Lower lobe of right lung (tissue), 2 donors: ENCODE measurements around the gene CCDC57. TPM values are rescaled to one million over a fixed set of nuclear protein-coding genes. Genes with fewer than 3 reads are reported as not detected.

Source experiments
- ATAC-seq, 2 donors: fragments of 200-7000 bp; cut with Tn5 transposase; one replicate each; pipeline ENCODE4 v1.9.1; 2020 to 2022; ENCODE audit warnings: mild to moderate bottlenecking in 2 of 2, moderate library complexity in 2 of 2
- DNase-seq: peaks from one replicate; pipeline ENCODE4 v3.0.0-alpha.2; 2020
- H3K27ac ChIP-seq: fragments of 200-600 bp; one replicate; pipeline ENCODE4 v1.8.0; 2022
- H3K27me3 ChIP-seq: fragments of 200-600 bp; one replicate; pipeline ENCODE4 v1.8.0; 2022; ENCODE audit warnings: low read depth
- H3K36me3 ChIP-seq: fragments of 200-600 bp; one replicate; pipeline ENCODE4 v1.8.0; 2022; ENCODE audit warnings: mild to moderate bottlenecking
- H3K4me1 ChIP-seq: fragments of 200-600 bp; one replicate; pipeline ENCODE4 v1.8.0; 2022
- H3K4me3 ChIP-seq: fragments of 200-600 bp; one replicate; pipeline ENCODE4 v1.8.0; 2022; ENCODE audit warnings: mild to moderate bottlenecking
- H3K9me3 ChIP-seq: fragments of 200-600 bp; one replicate; pipeline ENCODE4 v1.8.0; 2022
- CTCF ChIP-seq: fragments of 200-600 bp; IDR thresholded peaks from one replicate; pipeline ENCODE4 v1.8.0; 2022; ENCODE audit warnings: antibody characterized with exemption, mild to moderate bottlenecking
- intact Hi-C: fragments of 100-400 bp; cut with DNase I; formaldehyde crosslinking; loops from one replicate; pipeline ENCODE4 v1.11.0; 2022
- total RNA-seq: library from RNA; stranded (reverse); fragmentation: NEBNext Ultra II Directional; extraction: Animal tissue kit (Norgen Biotek cat#: 25700); gene quantifications from one replicate; pipeline ENCODE4 v1.2.1, GENCODE V29; 2021
- donor health status: DM: no; HTN: yes; CAD: no; lungs with severe emphysema.

Gene CCDC57
- total RNA-seq, 1 donor from 2014 or later = 63.4 TPM

DNA sequence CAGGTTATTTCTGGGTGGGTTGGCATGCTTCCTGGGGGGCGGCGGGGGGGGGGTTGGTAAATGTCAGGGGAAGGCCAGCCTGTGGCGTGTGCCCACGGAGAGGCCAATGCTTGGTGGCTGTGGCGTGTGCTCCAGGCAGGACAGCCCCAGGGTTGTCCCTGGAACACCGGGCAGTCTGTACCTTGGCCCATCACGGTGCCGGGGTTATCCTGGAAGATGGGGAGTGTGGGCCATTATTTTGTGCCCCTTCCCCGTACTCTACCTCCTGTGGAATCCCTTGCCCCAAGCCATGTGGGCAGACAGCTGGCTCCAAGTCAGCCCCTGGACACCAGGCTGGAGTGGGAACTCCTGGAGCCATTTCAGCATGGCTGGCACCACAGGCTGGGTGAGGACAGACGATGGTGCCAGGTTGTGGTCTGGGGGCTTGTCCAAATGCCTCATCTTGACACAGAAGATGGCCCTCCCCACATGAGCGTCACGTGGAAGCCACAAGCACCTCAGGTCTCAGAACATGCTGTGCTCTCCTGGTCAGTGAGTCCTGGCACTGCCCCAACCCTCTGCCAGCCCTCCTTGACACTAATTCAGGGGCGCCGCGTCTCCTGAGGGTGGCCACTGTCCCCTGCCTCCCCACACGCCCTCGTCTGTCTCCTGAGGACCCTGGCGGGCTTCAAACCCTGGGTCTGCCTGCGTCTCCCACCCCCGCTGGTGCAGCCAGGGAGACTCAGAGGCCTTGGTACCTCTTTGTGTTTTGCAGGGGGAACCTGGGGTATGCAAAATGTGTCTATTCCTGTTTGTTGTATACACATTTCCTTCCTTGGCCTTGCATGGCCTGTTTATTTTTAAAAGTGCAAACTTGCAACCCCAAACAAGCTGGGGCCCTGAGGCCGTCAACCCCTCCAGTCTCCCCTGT, 20.5 kb upstream of the CCDC57 start:
- no peak for DNase-seq
- Histone ChIP-seq H3K27ac (peak overlapping the region; percentile 14), H3K4me3 (no peak overlapping the region), H3K4me1 (peaks cover 71% of the 10 kb centered on the region), H3K27me3 (no peaks in the 10 kb centered on the region), H3K36me3 (peaks cover 22% of the 10 kb centered on the region), H3K9me3 (no peaks in the 10 kb centered on the region)
- TF ChIP-seq CTCF = no peak
- no peak for ATAC-seq
- intact Hi-C loops = no loop called here

DNA sequence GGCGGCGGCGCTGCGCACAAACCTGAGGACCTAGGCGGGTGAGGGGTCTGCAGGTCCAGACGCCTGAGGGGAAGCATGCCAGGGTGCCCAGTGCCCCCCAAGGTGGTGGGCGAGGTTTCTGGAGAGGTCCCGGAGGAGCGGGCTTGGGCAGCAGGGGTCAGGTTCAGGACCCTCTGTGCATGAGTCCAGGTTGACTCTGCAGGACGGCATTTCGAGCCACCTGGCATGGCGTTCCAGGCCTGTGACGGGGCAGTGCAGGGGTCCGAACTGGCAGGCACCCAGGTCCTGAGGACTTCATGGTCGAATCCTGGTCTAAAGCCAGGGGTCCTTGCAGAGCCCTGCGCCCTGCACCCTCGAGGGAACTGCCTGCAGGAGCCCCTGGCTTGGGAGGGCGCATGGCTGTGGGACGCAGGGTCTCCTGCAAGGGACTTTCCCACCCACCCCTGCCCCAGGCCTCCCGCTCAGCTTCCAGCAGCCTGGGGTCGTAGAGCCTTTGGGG, 19.7 kb upstream of the CCDC57 start:
- DNase-seq (no peak), ATAC-seq (no peak)
- Histone ChIP-seq H3K4me3 (peak overlapping the region; percentile 78), H3K27me3 (no peaks in the 10 kb centered on the region), H3K4me1 (peaks cover 70% of the 10 kb centered on the region), H3K36me3 (peaks cover 14% of the 10 kb centered on the region), H3K27ac (peak overlapping the region; percentile 96), H3K9me3 (no peaks in the 10 kb centered on the region)
- intact Hi-C loops = no loop called here
- TF ChIP-seq CTCF = no peak

GRCh38 chr17:82231562-82232321, 19.1 kb upstream of the CCDC57 start:
- peaks cover 65% of the 10 kb centered on the region for H3K4me1 ChIP-seq
- peak overlapping the region; percentile 78 for H3K4me3 ChIP-seq
- H3K36me3 ChIP-seq = peaks cover 8% of the 10 kb centered on the region
- intact Hi-C loops = no loop called here
- no peaks in the 10 kb centered on the region for H3K9me3 ChIP-seq
- H3K27me3 ChIP-seq = no peaks in the 10 kb centered on the region
- peak overlapping the region; percentile 96 for H3K27ac ChIP-seq
- DNase-seq (peak; percentile 94), ATAC-seq (peak; percentile 60 to 64)
- no peak for TF ChIP-seq CTCF

- no peaks in the 10 kb centered on the region for H3K9me3 ChIP-seq
- H3K27me3 ChIP-seq = no peaks in the 10 kb centered on the region
- peak; percentile 0 to 57 for ATAC-seq
- intact Hi-C loops = no loop called here
- peaks cover 60% of the 10 kb centered on the region for H3K4me1 ChIP-seq
- H3K27ac ChIP-seq = peak overlapping the region; percentile 96
- no peak for TF ChIP-seq CTCF
- H3K4me3 ChIP-seq = peak overlapping the region; percentile 78
- H3K36me3 ChIP-seq = peaks cover 3% of the 10 kb centered on the region
- no peak for DNase-seq
Observed at GRCh38 chr17:82231312-82231561, 18.6 kb upstream of the CCDC57 start.

- ATAC-seq (peak; percentile 76 to 78), DNase-seq (peak; percentile 93)
- peak overlapping the region; percentile 96 for H3K27ac ChIP-seq
- H3K4me3 ChIP-seq = peak overlapping the region; percentile 78
- intact Hi-C loops = no loop called here
- no peaks in the 10 kb centered on the region for H3K9me3 ChIP-seq
- TF ChIP-seq CTCF = peak; percentile 63
- H3K36me3 ChIP-seq = no peaks in the 10 kb centered on the region
- no peaks in the 10 kb centered on the region for H3K27me3 ChIP-seq
- H3K4me1 ChIP-seq = peaks cover 55% of the 10 kb centered on the region
Observed at GRCh38 chr17:82230609-82231311, 18.1 kb upstream of the CCDC57 start.
